Stimulated activated CD8-positive, alpha-beta memory T cell treated with anti-CD3 and anti-CD28 coated beads, Interleukin-7, amount 100 ng/mL, for 24 hours (primary cell): Measurements from ENCODE around the gene SULT1C2.
"Not testable (repeated sequence)": the region's sequence is repeated elsewhere in the genome, so short reads cannot be mapped to it uniquely, and the experiment has no call there.

ENCODE experiments used
- DNase-seq: peaks from one replicate; pipeline ENCODE4 v3.0.0-alpha.2; 2020; ENCODE audit warnings: low read depth

The SULT1C2 gene

GRCh38 chr2:108354136-108354535, 65.4 kb downstream of the SULT1C2 start:
- DNase-seq: no peak

- DNase-seq: no peak
These were observed 67.4 kb downstream of the SULT1C2 start for GRCh38 chr2:108355906-108356734.

- not testable (repeated sequence) for DNase-seq
These were observed 70.6 kb downstream of the SULT1C2 start for GRCh38 chr2:108359336-108359735.
